ENCODE data around the gene P2RX3. TPM values are rescaled to one million over a fixed set of nuclear protein-coding genes. Genes with fewer than 3 reads are reported as not detected.

The P2RX3 gene
- total RNA-seq, 2 donors from 2014 or later: not detected

DNA sequence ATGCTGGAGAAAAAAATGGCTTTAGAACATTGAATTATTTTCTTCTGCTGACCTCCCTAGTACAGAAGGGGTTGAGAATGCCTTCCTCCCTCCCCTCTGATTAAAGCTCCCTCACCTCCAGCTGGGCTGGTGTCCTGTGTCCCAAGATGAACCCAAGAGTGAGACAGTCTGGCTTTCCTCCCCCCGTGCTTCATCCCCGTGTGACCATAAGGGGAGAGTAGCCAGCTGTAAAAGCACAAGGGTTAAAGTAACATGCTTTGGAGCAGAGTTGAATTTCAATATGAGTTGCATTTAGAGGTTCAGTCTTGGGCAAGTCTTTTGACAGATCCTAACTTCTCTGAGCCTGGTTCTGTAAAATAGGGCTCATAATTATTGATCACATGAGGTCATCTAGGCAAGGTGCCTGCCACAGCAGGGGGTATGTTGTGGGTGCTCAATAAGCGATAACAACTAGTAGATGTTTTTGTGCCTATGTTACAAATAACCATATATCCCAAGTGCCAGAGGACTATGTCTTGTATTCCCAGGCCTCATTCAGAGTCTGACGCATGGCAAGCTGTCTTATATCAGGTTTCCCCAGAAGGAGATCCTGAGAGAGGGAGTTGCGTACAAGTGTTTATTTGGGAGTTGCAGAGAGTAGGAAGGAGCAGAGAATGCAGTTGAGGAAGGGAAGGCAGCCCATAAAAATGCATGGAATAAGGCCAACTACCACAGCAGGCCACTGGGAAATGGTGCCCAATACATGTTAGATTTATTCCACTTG lies 48.2 kb downstream of the P2RX3 start:
- Mint-ChIP-seq H3K27me3 (ENCODE audit: low read depth) (peaks cover 7% of the 10 kb centered on the region), H3K27ac (no peak overlapping the region), H3K4me1 (ENCODE audit: low read depth) (no peaks in the 10 kb centered on the region), H3K9me3 (no peaks in the 10 kb centered on the region), H3K4me3 (no peak overlapping the region), H3K36me3 (ENCODE audit: insufficient read depth in 2 of 2) (no peaks in the 10 kb centered on the region)
- DNase-seq (no peak), ATAC-seq (replicated peaks in 1 of 2) (no peak)

DNA sequence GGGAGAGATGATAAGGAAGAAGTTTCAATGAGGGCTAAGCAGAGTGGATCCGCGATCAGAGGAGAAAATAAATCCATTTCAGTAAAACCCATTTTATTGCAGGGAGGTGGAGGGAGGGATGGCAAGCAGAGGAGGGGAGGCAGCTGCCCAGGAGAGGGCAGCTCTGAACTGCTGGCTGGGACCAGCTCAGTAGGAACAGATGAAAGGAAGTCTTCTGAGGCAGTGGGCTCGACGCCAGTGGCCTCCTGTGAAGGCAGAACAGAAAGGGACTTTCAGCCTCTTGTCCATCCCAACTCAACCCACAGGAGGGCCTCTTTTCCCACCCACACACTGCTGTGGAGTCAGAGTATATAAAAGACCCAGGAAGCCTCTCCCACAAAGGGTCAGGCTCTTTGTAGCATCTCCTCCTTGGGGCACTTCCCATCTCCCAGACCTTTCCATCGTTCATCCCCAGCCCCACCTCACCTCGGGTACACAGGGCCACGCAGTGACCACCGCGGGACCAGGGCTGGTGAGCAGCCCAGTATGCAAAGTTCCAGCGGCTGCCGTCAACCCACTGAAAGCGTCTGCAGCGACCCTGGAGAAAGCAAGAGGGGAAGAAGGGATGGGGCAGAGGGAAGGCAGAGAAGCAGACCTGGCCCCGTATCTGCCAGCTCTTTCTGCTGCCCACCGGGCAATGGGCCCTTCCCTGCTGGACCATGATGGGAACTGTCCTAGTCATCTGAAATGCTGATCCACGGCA lies 49.3 kb downstream of the P2RX3 start:
- H3K4me3 Mint-ChIP-seq: no peak overlapping the region
- H3K9me3 Mint-ChIP-seq: no peaks in the 10 kb centered on the region
- H3K4me1 Mint-ChIP-seq (ENCODE audit: low read depth): no peaks in the 10 kb centered on the region
- ATAC-seq (replicated peaks in 1 of 2) (peak in 1 of 2 donors; percentile 20), DNase-seq (no peak)
- no peaks in the 10 kb centered on the region for H3K36me3 Mint-ChIP-seq (ENCODE audit: insufficient read depth in 2 of 2)
- H3K27me3 Mint-ChIP-seq (ENCODE audit: low read depth): peaks cover 7% of the 10 kb centered on the region
- H3K27ac Mint-ChIP-seq: no peak overlapping the region

DNA sequence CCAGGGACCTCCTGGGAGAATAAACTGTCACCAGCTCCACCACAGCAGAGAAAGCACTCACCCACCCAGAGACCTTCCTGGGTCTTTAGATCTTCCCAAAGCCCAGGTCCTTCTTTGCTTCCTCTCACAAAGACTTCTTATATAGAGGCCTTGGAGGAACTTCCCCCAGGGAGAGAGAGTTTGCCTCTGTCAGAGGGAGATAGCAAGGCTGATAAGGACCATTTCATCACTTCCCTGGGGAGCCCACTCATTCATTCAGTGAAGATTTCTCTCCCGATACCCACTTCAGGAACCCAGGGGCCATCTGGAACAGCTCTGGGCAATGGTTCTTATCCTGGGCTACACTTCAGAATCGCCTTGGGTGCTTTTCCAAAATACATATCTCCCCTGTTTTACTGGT lies 52.4 kb downstream of the P2RX3 start, which contains the start of gene PRG2:
Gene PRG2 (minus strand): TSS at position 116 of the 400 bp plus-strand sequence. CDS start 706 bp downstream, outside the sequence.
- H3K27me3 Mint-ChIP-seq (ENCODE audit: low read depth): peaks cover 7% of the 10 kb centered on the region
- no peak within 1 kb of the TSS for H3K4me3 Mint-ChIP-seq
- no peak for ATAC-seq (replicated peaks in 1 of 2)
- DNase-seq: no peak
- H3K36me3 Mint-ChIP-seq (ENCODE audit: insufficient read depth in 2 of 2): no peaks in the 10 kb centered on the region
- H3K4me1 Mint-ChIP-seq (ENCODE audit: low read depth): no peaks in the 10 kb centered on the region
- H3K27ac Mint-ChIP-seq: peak within 1 kb of the TSS; percentile 36
- no peaks in the 10 kb centered on the region for H3K9me3 Mint-ChIP-seq

DNA sequence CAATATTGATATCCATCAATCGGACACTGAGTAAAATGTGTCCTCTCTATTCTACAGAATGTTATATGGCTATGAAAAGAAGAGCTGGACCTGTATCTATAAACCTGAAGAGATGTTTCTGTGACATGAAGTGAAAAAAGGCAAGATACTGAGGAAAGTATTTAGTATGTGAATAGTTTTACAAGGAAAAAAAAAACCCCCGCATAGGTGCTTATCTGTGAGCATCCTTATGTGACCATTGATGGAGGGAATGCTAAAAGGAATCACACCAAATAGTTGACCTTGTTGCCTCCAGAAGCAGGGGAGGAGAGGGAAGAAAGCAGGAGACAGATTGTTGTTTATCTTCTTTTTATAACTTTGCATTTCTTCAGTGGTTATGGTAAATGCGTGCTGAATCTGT lies 53.0 kb downstream of the P2RX3 start:
- no peaks in the 10 kb centered on the region for H3K36me3 Mint-ChIP-seq (ENCODE audit: insufficient read depth in 2 of 2)
- peak overlapping the region; percentile 36 for H3K27ac Mint-ChIP-seq
- peaks cover 2% of the 10 kb centered on the region for H3K27me3 Mint-ChIP-seq (ENCODE audit: low read depth)
- no peak overlapping the region for H3K4me3 Mint-ChIP-seq
- no peaks in the 10 kb centered on the region for H3K9me3 Mint-ChIP-seq
- no peak for ATAC-seq (replicated peaks in 1 of 2)
- DNase-seq: no peak
- H3K4me1 Mint-ChIP-seq (ENCODE audit: low read depth): no peaks in the 10 kb centered on the region

DNA sequence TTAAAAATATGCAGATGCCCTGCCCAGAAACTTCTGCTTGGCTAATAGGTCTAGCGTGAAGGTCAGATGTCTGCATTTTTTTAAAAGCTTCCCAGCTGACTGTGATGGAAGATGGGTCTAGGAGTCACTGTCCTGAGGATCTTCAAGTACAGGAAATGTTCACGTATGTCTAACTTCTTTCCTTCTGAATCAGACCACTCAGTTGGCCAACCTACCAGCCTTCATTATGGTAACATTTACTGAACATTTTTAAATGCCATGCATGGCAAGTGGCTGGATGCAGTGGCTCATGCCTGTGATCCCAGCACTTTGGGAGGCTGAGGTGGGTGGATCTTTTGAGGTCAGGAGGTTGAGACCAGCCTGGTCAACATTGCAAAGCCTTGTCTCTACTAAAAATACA lies 53.4 kb downstream of the P2RX3 start:
- Mint-ChIP-seq H3K4me1 (ENCODE audit: low read depth) (no peaks in the 10 kb centered on the region), H3K27me3 (ENCODE audit: low read depth) (no peaks in the 10 kb centered on the region), H3K36me3 (ENCODE audit: insufficient read depth in 2 of 2) (no peaks in the 10 kb centered on the region), H3K4me3 (no peak overlapping the region), H3K9me3 (no peaks in the 10 kb centered on the region), H3K27ac (no peak overlapping the region)
- ATAC-seq (replicated peaks in 1 of 2) (no peak), DNase-seq (no peak)

DNA sequence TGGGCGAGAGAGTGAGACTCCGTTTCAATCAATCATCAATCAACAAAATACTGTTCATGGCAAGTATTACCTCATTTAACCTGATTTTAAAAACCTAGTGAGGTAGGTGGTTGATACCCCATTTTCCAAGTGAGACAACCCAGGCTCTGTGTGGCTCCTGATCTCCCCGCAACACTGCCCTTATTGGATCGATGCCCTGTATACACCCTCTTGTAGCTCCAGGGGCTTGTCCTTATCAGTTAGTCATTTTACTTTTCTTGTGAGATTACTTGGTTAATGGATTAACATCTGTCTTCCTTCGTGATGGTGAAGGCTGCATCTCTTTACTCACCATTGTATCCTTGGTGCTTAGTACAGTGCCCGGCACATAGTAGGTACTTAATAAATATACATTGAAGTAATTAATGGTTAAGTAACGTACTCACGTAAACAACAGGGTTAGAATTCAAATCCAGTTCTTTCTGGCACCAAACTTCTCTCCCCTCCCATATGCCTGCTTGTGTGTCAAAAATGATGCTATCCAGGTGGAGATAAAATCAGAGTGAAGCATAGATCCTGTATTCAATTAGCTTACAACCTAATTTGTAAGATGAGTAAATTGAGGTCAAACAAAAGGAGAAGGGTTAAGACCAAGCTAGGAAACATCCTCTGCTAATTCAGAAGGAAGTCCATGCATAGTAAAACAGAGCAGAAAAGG lies 54.1 kb downstream of the P2RX3 start:
- H3K27me3 Mint-ChIP-seq (ENCODE audit: low read depth): no peaks in the 10 kb centered on the region
- DNase-seq (no peak), ATAC-seq (replicated peaks in 1 of 2) (no peak)
- no peaks in the 10 kb centered on the region for H3K36me3 Mint-ChIP-seq (ENCODE audit: insufficient read depth in 2 of 2)
- no peak overlapping the region for H3K4me3 Mint-ChIP-seq
- no peaks in the 10 kb centered on the region for H3K4me1 Mint-ChIP-seq (ENCODE audit: low read depth)
- no peaks in the 10 kb centered on the region for H3K9me3 Mint-ChIP-seq
- no peak overlapping the region for H3K27ac Mint-ChIP-seq

DNA sequence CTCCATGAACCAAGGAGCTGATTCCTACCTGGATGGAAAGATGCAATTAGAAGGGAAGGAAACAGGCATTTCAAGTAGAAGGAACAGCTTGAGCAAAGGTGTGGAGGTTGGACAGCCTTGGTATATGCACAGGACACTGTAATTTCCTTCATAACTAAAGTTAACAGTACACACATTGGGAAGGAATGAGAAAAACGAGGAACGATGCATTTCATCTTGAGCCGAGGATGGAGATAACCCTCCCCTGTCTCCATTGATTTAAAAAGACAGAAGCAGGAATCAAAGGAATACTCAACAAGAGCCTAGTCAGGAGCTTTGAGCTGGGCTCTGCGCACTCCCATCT lies 54.6 kb downstream of the P2RX3 start:
- DNase-seq (no peak), ATAC-seq (replicated peaks in 1 of 2) (no peak)
- Mint-ChIP-seq H3K36me3 (ENCODE audit: insufficient read depth in 2 of 2) (no peaks in the 10 kb centered on the region), H3K9me3 (no peaks in the 10 kb centered on the region), H3K27ac (no peak overlapping the region), H3K4me1 (ENCODE audit: low read depth) (no peaks in the 10 kb centered on the region), H3K4me3 (no peak overlapping the region), H3K27me3 (ENCODE audit: low read depth) (no peaks in the 10 kb centered on the region)

DNA sequence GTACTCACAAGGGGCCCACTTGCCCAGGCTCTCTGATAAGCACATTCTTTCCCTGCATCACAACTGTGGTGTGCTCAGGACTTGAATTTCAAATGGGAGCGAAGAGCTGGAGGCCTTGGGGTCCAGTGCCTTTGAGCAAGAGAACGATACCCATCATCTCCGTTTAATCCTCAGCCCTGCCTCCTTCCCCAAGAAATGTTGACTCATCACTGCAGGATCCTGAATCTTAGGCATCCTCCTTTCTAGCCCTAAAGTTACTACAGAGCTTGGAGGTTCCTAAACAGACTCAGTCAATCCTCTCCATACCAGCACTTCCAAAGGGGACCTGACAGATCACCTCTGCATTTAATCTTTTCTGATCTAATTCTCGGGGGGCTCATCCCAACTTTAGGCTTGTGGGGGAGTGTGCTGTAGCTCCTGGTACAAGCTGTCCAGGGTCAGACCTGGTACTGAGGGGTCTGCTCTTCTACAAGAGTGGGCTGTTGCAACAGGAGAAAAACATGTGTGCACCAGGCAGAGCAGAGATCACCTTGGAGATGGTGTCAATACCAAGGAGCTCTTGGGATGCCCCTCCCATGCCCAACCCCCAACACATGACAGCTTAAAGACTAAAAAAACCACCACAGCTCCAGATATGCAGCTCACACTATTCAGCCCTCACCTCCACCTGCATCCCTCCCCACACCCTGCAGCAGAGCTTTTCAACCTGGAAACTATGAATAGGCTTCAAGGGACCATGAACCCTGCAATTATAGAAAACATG lies 56.2 kb downstream of the P2RX3 start:
- Mint-ChIP-seq H3K27ac (no peak overlapping the region), H3K9me3 (no peaks in the 10 kb centered on the region)

DNA sequence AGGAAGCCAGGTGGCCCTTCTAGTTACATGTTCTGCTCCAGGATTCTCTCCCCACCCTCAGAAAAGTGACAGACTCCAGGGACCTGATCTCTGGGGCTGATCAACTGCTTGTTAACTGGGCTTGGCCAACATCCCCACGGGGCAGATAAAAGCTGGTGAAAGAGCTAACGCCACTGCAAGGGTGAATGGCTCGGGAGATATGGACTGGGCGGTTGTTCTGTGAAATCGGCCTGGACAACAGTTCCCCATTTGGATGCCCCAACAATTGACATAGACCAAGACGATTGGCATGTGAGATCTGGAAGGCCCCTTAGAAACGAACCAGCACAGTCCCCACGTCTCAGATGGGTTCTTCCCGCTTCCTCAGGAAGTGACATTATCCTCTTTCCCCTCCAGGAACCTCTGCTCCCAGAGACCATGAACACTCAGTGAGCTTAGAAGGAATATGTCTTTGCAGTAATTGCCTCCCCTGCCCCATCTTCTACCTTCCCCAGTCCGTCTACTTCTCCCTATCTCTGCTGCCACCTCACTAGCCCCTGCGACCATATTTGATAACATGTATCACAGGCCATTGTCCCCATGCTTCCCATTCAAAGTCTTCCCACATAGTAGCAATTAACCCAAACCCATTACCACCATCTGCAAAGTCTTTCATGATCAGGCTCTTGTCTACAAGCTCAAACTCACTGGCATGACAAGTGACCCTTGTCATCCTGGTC lies 57.9 kb downstream of the P2RX3 start:
- Mint-ChIP-seq H3K36me3 (ENCODE audit: insufficient read depth in 2 of 2) (no peaks in the 10 kb centered on the region), H3K9me3 (no peaks in the 10 kb centered on the region), H3K27me3 (ENCODE audit: low read depth) (no peaks in the 10 kb centered on the region), H3K4me1 (ENCODE audit: low read depth) (no peaks in the 10 kb centered on the region), H3K27ac (no peak overlapping the region), H3K4me3 (no peak overlapping the region)
- DNase-seq: no peak
- ATAC-seq (replicated peaks in 1 of 2): no peak

More for the DNA sequence above, 56.2 kb downstream of the P2RX3 start:
- no peak for DNase-seq
- no peak overlapping the region for H3K4me3 Mint-ChIP-seq
- H3K36me3 Mint-ChIP-seq (ENCODE audit: insufficient read depth in 2 of 2): no peaks in the 10 kb centered on the region
- no peak for ATAC-seq (replicated peaks in 1 of 2)
- H3K4me1 Mint-ChIP-seq (ENCODE audit: low read depth): no peaks in the 10 kb centered on the region
- H3K27me3 Mint-ChIP-seq (ENCODE audit: low read depth): no peaks in the 10 kb centered on the region

DNA sequence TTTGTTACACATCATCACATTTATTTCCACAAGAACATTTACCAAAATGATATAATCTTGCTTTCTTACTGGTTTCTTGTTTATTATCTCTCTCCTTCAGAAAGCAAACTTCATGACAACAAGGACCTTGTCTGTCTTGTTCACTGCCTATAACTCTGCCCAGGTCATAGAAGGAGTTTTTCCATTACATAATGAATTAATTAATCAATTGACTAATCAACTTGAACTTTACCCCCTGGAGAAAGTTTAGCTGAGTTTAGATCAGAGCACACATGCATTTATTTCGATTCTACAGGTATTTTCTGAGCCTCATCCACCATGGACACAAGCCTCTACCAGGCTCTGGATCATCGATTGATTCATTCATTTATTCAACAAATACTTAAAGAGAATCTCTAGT lies 58.6 kb downstream of the P2RX3 start:
- DNase-seq (no peak), ATAC-seq (replicated peaks in 1 of 2) (no peak)
- H3K27me3 Mint-ChIP-seq (ENCODE audit: low read depth): no peaks in the 10 kb centered on the region
- H3K4me3 Mint-ChIP-seq: no peak overlapping the region
- H3K27ac Mint-ChIP-seq: no peak overlapping the region
- H3K9me3 Mint-ChIP-seq: no peaks in the 10 kb centered on the region
- no peaks in the 10 kb centered on the region for H3K4me1 Mint-ChIP-seq (ENCODE audit: low read depth)
- no peaks in the 10 kb centered on the region for H3K36me3 Mint-ChIP-seq (ENCODE audit: insufficient read depth in 2 of 2)

DNA sequence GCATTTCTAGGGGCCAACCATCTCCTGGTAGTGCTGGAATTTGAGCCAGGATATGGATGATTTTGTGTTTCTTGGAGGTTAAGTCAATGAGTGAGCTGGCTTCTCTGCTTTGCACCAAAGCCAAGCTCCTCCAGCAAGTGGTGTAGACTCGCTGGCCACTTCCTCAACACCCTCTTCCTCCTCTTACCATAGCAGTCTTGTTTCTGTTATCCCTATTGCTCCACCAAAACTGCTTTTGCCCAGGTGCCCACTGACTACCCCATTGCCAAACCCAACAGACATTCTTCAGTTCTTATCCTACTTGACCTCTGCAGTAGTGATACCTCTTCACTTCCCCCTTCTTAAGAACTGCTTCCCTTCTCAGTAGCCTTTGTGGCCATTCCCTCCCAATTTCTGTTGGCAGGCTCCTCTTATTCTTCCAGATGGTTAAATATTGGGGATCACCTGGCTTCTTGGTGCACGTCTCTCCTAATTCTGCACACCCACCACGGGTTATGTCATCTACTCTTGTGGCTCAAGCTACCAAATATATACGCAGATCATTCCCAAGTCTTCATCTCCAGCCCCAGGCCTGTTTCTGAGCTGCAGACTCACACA lies 59.3 kb downstream of the P2RX3 start:
- DNase-seq (no peak), ATAC-seq (replicated peaks in 1 of 2) (no peak)
- Mint-ChIP-seq H3K4me1 (ENCODE audit: low read depth) (no peaks in the 10 kb centered on the region), H3K36me3 (ENCODE audit: insufficient read depth in 2 of 2) (no peaks in the 10 kb centered on the region), H3K9me3 (no peaks in the 10 kb centered on the region), H3K27ac (no peak overlapping the region), H3K4me3 (no peak overlapping the region), H3K27me3 (ENCODE audit: low read depth) (no peaks in the 10 kb centered on the region)

DNA sequence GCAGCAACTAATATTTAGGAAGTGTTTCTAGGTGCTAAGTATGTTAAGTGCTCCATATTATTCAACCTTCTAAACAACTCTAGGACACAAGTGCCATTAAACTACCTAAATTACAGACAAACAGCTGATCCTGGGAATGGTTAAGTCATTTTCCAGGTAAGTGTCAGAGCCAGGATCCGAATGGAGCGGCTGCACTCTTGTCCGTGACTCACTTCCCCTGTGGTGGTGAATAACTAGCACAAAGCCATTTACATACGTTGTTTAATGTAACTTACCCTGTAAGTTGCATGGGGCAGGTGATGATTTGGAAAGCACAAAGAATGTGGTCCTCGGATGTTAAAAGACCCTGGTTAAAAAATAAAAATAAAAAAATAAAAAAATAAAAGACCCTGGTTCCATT lies 61.1 kb downstream of the P2RX3 start:
- Mint-ChIP-seq H3K4me1 (ENCODE audit: low read depth) (peaks cover 10% of the 10 kb centered on the region), H3K27ac (no peak overlapping the region), H3K4me3 (no peak overlapping the region), H3K9me3 (no peaks in the 10 kb centered on the region), H3K27me3 (ENCODE audit: low read depth) (no peaks in the 10 kb centered on the region), H3K36me3 (ENCODE audit: insufficient read depth in 2 of 2) (peaks cover 0 to 6% of the 10 kb centered on the region in 2 donors)
- DNase-seq (no peak), ATAC-seq (replicated peaks in 1 of 2) (no peak)
